NCI-H82 (cell line): ENCODE measurements around the gene FAM184A.
A peak's percentile ranks its signal among the peaks of the same experiment; 100 is the strongest.
"Not testable (repeated sequence)": the region's sequence is repeated elsewhere in the genome, so short reads cannot be mapped to it uniquely, and the experiment has no call there.

Source experiments
- DNase-seq: peaks from one replicate; lab custom pipeline; 2025; lab: John Stamatoyannopoulos, UW

Gene FAM184A

DNA sequence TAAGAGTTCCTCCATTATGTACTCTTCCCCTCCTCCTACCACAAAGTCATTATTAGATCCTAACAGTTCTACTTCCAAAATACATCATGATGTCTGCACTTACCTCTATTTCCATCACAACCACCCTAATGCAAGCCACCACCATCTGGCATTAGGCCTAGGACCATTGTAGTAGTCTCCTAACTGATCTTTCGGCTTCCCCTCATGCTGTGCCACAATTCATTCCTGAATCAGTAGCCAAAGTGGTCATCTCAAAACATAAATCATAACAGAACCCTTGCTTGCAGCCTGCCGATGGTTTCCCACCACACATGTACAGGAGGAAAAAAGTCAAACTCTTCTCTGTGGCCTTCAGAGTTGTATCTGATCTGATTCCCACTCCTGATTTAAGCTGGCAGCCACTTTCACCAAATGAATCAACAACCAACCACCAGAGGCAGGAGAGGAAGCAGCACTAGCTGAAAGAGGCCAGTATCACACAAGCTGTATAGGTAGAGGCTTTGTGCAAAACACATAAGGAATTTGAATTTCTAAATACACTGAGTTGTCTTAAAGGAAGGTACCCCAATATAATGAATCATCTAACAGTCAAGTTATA is 26.1 kb downstream of the FAM184A start:
- no peak for DNase-seq

DNA sequence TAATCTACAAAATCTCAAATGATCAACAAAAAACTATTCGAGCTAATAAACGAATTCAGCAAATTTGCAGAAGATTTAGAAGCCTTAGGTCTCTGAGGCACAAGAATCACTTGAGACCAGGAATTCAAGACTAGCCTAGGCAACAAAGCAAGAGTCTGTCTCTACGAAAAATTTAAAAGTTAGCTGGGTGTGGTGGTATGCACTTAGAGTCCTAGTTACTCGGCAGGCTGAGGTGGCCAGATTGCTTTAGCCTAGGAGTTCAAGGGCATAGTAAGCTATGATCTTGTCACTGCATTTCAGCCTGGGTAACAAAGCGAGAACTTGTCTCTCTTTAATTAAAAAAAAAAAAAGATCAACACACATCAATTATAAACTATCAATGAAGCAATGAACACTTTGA is 34.2 kb downstream of the FAM184A start:
- no peak for DNase-seq

DNA sequence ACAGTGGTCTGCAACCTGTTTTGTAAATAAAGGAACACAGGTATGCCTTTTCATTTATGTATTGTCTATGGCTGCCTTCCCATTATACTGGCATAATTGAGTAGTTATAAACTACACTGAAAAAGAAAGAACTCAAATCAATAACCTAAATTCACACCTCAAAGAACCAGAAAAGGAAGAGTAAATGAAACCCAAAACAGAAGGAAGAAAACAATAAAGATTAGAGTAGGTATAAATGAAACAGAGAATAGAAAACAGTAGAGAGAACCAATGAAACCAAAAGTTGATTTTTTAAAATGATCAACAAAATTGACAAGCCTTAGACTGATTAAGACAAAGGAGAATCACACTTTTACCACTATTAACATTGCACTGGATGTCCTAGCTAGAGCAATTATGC is 34.7 kb downstream of the FAM184A start:
- DNase-seq = no peak

DNA sequence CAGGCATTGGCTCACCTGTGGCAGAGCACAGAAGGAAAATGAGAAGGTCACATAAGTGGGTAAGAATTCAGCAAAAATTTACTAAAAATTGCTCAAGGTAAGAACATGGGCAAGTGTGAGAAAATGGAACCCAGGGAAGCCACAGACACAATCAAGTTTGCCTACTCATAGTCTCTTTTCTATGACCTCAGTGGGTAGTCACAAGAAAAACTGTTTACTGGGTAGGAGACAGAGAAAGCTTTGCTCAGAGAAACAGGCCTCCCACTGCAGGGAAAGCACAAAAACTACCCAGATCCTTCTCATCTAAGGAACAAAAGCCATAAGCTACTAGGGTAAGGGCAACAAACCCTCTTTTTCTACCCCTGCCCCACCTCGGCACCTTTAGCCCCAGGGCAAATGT is 35.2 kb downstream of the FAM184A start:
- DNase-seq = no peak

DNA sequence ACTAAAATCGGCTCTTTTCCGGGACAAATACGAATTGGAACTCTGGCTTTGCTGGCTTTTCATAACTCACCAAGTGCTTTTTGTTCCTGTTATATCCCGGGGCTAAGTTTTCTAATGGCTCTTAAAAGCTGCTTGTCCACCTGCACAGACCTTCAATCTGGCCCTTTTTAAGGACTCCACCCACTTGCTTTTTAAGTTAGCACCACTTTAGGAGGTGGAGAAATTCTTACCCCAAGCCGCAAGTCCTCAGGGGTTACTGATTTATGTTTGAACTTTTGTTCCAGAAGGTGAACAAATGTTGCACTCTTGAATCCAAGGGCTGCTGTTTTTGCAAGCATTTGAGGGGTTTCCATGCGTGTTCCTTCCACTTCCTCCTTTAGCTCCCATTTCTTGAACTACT is 37.8 kb downstream of the FAM184A start:
- no peak for DNase-seq

DNA sequence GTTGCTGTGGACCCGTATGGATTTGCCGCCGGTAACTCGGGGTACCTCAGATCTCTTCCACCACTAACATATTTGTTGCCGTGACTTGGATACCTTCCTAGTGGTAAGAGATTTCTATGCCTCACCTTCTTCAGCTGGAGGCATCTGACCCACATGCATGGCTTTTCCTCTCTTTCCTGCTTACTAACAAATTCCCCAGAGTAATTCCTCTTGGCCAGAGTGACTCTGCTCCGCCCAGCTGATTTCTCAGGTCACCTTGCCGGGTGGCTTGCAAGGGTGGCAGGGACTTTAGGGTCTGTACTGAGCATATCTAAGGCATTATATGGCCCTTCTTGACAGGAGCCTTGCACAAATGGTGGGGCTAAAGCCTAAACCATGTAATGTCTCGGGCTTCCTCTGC is 38.2 kb downstream of the FAM184A start:
- DNase-seq = no peak

DNA sequence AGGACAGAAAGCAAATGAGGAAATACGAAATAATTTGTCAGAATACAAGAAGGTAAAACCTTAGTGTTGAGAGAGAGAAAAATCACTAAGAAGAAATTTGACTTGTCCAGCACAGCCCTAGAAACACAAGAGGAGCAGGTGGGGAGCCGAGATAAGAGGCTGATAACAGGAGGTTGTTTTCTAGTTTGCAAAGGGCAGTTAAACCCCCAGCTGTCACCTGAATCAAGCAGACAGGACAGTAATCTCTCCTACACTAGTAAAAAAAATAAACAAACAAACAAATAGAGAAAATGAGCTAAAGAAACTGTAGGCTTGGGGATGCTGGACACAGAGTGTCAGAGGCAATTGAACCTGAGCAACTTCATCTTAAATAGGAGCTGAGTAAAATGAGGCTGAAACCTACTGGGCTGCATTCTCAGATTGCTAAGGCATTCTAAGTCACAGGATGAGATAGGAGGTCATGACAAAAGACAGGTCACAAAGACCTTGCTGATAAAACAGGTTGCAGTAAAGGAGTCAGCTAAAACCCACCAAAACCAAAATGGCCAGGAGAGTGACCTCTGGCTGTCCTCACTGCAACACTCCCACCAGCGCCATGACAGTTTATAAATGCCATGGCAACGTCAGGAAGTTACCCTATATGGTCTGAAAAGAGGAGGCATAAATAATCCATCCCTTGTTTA is 40.4 kb downstream of the FAM184A start:
- peak; percentile 87 for DNase-seq

DNA sequence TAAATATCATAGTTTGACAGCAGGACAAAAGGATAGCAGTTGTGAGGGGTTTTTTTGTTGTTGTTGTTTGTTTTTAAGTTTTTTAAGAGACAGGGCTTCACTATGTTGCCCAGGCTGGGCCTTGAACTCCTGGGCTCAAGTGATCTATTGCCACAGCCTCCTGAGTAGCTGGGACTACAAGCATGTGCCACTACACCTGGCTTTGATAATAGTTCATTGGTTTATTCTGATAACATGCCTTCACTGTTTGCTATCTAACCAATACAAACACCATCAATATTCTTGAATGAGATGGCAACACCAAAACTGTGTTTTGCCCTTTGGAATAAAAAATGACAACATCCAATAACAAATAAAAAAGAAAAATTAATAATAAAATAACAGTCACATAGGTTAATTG is 41.2 kb downstream of the FAM184A start:
- no peak for DNase-seq

DNA sequence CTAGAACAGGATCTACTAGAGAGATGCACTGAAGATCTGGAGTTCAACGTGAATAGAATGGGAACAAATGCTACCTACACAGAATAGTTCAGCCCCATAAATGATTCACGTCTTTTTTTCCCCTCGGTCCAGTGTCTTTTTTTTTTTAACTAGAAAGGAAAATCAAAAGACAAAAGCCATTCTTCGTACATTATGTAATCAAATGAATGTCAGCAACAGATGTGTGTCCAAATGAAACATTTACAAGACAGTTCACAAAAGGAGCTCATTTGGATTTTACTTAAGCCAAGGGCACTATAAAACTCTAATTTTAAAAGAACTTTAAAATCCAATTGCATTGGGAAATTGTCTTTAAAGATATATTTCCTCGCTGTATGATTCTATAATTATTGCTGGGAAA is 42.4 kb downstream of the FAM184A start:
- DNase-seq = no peak

DNA sequence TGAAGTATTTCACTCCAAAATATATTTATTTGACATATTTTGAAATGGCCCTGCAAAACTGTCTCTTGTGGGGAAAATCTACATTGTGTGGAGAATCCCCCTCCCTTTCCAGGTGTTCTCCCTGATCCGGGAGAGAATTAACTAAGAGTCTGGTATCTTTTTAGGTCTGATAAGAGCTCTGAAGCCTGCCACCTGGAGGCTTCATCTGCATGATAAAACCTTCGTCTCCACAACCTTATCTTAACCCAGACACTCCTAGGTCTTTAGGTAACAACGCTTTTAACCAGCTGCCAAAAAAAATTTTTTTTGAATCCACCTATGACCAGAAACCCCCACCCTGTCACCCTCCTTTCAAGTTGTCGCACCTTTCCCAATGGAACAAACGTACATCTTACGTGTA is 43.0 kb downstream of the FAM184A start:
- peak; percentile 61 for DNase-seq

DNA sequence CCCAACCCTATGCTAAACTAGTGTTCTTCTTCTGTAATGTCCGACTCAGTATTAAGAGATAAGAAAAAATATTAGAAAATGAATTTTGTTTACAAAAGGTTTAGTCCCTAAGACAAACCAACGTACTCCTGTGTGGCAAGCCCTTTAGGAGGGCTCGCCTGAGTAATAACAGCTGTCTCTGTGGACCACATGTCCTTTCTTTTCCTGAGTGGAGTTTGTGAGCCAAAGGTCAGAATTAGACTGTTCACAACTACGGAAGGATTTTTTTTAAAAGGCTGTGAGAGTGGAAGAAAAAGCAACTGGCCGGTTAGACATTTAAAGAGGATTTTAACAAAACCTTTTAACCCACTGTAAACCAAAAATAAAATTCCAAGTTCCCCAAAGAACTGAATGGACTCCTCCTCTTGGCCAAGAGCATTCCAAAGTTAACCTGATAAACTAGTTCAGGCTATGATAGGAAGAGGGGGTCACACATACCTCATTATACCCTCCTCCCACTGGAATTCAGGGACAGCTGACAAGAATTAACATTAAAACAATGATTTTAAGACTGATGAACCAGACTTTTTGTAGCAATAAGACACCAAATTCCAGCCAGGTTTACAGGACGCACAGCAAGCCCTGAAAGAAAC is 43.5 kb downstream of the FAM184A start:
- DNase-seq = peak; percentile 62

DNA sequence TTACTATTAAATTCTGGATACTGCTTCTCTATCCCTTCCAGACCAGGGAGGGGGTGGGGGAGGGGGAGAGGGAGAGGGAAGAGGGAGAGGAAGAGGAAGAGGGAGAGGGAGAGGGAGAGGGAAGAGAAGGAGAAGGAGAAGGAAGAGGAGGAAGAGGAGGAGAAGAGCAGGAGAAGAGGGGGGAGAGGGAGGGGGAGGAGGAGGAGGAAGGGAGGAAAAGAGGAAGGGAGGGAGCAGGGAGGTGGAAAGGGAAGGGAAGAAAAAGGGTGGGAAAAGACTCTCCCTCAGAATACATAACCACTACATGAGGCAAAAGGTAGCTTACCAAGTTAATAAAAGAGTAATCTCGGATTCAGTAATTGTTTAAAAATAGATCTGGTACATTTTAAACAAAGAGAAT is 46.0 kb downstream of the FAM184A start:
- no peak for DNase-seq

DNA sequence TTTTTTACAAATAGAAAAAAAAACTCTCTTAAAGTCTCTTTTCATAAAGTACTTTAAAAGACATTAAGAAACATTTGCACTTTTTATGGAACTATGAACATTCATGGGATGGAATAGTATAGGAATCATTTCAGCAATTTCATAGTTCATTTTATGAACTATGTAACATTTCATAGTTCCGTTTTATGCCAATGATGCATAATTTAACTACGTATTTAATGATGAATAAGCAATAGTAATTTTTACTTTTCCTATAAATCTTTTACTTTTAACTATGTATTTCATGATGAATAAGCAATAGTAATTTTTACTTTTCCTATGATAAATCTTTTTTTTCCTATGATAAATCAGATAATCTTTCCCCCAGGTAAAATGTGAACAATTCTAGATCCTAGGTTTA is 47.7 kb downstream of the FAM184A start:
- DNase-seq = no peak

DNA sequence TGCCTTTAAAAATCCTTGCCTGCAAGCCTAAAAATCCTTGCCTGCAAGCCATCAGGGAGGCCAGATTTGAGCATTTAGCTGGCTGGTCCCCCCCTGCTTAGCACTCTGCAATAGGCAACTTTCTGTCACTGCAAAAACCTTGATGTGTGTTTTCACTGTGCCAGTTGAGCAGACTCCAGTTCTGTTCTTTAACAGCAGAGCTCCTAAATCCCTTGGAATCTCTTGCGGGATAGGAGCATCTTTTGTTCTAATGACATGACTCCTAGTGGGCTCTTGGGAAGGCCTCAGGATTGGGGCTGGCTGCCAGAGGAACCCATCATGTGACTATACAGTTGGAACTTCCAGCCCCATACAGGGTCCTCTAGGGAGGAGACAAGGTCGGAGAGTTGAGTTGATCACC is 50.4 kb downstream of the FAM184A start:
- DNase-seq = peak; percentile 64

DNA sequence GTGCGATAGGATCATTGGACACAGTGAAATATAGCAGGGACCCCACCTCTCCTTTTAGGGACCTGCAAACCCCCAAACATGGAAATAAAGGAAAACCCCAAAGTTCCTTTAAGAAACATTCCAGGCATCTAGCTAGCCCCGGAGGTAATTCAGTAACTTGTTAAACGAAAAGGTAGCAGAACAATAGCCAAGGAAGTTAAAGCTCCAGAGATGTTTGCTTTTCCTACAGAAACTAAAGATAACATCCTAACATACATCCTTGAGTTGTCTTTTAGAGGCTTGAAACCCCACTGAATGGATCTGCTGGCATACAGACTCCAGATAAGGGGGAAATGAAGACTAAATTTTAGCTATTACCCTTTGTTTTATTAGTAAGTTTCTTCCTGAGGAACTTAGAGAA is 51.0 kb downstream of the FAM184A start:
- DNase-seq = no peak

DNA sequence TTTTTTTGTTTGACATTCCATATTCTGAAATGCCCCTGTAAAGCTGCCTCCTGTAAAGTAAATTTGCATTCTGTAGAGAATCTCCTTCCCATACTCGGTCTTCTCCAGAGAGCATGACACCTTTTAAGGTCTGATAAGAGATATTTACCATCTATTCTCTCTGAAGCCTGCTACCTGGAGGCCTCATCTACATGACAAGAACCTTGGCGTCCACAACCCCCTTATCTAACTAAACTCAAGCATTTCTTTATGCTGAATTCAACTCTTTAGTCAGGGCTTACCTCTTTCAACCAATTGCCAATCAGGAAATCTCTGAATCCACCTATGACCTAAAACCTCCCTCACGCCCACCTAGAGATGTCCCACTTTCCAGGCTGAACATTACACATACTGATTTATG is 51.6 kb downstream of the FAM184A start:
- DNase-seq = no peak

DNA sequence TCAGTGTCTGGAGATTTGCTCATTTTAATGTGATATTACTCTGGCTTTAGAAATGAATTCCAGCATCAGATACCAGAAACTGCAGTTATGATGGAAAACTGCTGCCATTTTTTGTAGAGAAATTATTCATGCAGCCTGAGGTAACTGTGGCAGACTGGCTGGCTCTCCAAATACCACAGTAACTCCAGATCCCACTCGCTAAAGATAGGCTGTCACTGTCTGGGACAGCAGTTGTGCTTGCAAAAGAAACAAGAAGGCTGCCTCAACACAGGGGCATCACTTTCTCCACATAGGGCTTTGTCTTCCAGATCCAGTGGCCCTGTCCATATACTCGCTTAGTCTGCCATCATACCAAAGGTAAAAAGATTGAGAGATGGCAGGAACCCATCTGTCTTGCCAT is 52.7 kb downstream of the FAM184A start:
- no peak for DNase-seq

DNA sequence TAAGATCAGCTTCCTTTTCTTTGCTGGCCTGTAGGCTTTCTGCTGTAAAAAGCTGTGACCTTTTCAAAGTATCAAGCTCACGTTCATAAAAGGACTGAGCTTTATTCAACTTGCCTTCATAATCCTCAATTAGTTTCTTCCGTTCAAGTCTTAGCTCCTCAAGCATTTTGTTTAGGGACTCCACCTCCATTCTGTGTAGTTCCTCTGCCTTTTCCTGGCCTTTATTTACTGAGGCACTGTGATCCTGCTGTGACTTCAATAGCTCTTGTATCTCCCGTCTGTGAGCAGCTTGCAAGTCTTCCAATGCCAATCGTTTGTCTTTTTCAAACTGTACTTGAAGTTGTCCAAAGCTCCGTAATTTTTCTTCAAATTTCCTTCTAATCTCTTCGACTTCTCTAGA is 54.4 kb downstream of the FAM184A start:
- no peak for DNase-seq

DNA sequence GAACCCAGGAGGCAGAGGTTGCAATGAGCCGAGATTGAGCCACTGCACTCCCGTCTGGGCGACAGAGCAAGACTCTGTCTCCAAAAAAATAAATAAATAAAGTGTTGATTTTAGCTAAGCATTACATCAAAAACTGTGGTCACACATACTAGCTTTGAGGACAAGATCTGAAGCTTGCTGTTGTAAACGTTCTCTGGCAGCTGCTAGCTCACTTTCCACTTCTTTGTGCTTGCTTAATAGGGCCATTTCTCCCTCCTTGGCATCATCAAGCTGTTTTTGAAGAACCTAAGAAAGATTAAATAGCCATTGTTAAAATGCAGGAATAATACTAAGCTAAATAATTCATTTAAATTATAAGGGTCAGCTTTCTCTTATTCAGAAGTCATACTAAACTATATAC is 55.7 kb downstream of the FAM184A start:
- DNase-seq = no peak

DNA sequence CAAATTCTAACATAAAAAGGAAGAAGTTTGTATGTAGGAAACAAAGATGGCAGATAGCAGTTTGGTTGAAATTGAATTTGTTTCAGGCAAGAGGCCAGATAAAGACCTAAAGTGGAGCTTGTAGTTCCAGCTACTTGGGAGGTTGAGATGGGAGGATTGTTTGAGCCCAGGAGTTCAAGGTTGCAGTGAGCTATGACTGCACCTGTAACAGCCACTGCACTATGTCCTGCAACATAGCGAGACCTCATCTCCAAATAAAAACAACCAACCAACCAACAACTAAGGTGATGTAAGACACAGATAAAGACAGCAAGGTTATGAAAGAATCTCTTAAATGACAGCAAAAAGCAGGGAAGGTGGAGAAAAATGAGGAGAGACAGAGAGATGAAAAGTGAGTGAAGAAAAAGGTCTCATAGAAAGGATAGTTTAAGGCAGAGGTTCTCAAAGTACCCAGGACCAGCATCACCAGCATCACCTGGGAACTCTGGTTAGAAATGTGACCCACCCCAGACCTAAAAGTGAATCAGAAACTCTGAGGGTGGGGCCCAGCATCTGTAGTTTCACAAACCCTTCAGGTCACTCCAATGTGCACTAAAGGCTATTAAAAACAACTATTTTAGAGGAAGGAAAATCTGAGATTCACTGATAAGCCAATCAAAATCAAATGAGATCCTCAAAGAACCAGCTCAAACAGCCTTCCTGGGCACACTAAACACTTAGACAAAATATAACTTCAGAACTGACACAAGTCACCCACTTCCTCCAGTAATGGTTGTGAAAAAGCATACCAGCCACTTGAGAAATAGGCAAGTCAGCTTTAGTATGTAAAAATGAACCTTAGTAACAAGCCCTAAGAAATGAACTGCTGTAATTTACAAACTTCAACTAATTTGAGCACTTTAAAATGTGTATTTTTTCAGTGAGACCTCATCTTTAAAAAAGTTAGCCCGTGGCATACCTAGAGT is 57.6 kb downstream of the FAM184A start:
- no peak for DNase-seq

DNA sequence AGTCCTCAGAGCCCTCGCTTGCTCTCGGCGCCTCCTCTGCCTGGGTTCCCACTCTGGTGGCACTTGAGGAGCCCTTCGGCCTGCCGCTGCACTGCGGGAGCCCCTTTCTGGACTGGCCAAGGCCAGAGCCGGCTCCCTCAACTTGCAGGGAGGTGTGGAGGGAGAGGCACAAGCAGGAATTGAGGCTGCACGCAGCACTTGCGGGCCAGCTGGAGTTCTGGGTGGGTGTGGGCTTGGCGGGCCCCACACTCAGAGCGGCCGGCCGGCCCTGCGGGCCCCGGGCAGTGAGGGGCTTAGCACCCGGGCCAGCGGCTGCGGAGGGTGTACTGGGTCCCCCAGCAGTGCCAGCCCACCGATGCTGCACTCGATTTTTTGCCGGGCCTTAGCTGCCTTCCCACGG is 63.3 kb downstream of the FAM184A start:
- DNase-seq = not testable (repeated sequence)

DNA sequence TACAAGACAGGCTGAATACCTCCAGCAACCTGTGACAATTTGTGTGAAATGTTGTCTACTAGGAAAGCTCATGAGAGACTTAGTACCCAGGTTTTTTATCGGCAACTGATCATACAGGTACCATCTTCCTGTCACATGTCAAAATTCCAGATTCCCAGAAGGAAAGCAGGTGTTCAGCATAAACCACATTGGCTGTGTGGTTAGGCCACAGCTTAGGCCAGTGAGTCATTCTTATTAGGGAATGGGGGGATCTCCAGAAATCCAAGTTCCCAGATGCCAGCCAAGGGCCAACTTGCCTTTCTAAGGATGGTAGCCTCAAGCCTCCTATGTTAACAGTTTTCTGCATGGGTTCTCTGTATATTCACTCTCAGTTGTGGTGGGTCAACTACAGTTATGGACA is 65.9 kb downstream of the FAM184A start:
- DNase-seq = no peak

DNA sequence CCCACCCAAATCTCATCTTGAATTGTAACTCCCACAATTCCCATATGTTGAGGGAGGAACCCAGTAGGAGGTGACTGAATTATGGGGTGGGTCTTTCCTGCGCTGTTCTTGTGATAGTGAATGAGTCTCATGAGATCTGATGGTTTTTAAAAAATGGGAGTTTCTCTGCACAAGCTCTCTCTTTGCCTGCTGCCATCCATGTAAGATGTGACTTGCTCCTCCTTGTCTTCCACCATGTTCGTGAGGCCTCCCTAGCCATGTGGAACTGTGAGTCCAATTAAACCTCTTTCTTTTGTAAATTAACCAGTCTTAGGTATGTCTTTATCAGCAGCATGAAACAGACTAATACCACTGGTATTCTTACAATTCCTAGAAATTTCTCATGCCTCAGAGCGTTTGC is 69.2 kb downstream of the FAM184A start:
- not testable (repeated sequence) for DNase-seq
